Activated CD4-positive, alpha-beta T cell treated with anti-CD3 and anti-CD28 coated beads for 36 hours (primary cell): ENCODE data around the gene SLC5A1. TPM values are rescaled to one million over a fixed set of nuclear protein-coding genes. Genes with fewer than 3 reads are reported as not detected.

Source experiments
- ATAC-seq: fragments of 200-7000 bp; cut with Tn5 transposase; one replicate; pipeline ENCODE4 v1.10.0; 2021; ENCODE audit warnings: mild to moderate bottlenecking, moderate library complexity
- CTCF ChIA-PET: fragments of 350-600 bp; sonication (Branson Sonifier 250); formaldehyde crosslinking; loops from one replicate; lab custom pipeline; 2021; ENCODE audit warnings: antibody characterized with exemption; lab: Charles Lee
- POLR2A ChIA-PET: fragments of 350-600 bp; sonication (Branson Sonifier 250); formaldehyde crosslinking; loops from one replicate; lab custom pipeline; 2021; ENCODE audit warnings: antibody characterized with exemption, inconsistent platforms; lab: Charles Lee
- DNase-seq: peaks from one replicate; pipeline ENCODE4 v3.0.0-alpha.2; 2020
- H3K27ac Mint-ChIP-seq: one replicate; pipeline ENCODE4 v1.8.0; 2021; ENCODE audit warnings: mixed read lengths
- H3K27me3 Mint-ChIP-seq: one replicate; pipeline ENCODE4 v1.8.0; 2021; ENCODE audit warnings: mixed read lengths
- H3K36me3 Mint-ChIP-seq: one replicate; pipeline ENCODE4 v1.8.0; 2021; ENCODE audit warnings: low read depth, mixed read lengths
- H3K4me1 Mint-ChIP-seq: one replicate; pipeline ENCODE4 v1.8.0; 2021; ENCODE audit warnings: mixed read lengths
- H3K4me3 Mint-ChIP-seq: one replicate; pipeline ENCODE4 v1.8.0; 2021; ENCODE audit warnings: mild to moderate bottlenecking, moderate library complexity, mixed read lengths
- H3K9me3 Mint-ChIP-seq: one replicate; pipeline ENCODE4 v1.8.0; 2021; ENCODE audit warnings: low read depth, mixed read lengths
- intact Hi-C, 2 experiments: fragments of 100-400 bp; cut with DNase I in 1 of 2; cut with micrococcal nuclease in 1 of 2; formaldehyde crosslinking; loops; one replicate each; pipeline versions ENCODE4 v1.14.2 to v1.15.1; 2022 to 2024; cut with DNase I, micrococcal nuclease
- total RNA-seq, 2 experiments: library from RNA; stranded (reverse); gene quantifications; one replicate each; pipeline ENCODE4 v1.2.3, GENCODE V29; 2021

Gene SLC5A1
- total RNA-seq, 2 experiments from 2014 or later, result not detected

GRCh38 chr22:32052244-32052643, 9.2 kb downstream of the SLC5A1 start:
- Mint-ChIP-seq H3K9me3 (no peaks in the 10 kb centered on the region), H3K27ac (no peak overlapping the region), H3K36me3 (no peaks in the 10 kb centered on the region), H3K4me1 (peaks cover 18% of the 10 kb centered on the region), H3K27me3 (peaks cover 44% of the 10 kb centered on the region), H3K4me3 (no peak overlapping the region)
- ATAC-seq (no peak), DNase-seq (no peak)
- intact Hi-C loops, result no loop called here
- ChIA-PET POLR2A (interaction anchor here (1.2 kb wide), 1 partner anchor 423 kb away, joined by 5 read pairs; the partner anchor contains the start of gene FBXO7), CTCF (no interaction called here)

- H3K4me1 Mint-ChIP-seq, result peaks cover 18% of the 10 kb centered on the region
- intact Hi-C loops, result no loop called here
- no peaks in the 10 kb centered on the region for H3K36me3 Mint-ChIP-seq
- peaks cover 43% of the 10 kb centered on the region for H3K27me3 Mint-ChIP-seq
- CTCF ChIA-PET, result interaction anchor here (1.1 kb wide), 2 partner anchors 26 to 83 kb away, joined by 3 to 4 read pairs; no protein-coding TSS in a partner anchor
- ATAC-seq, result no peak
- POLR2A ChIA-PET, result interaction anchor here (0.6 kb wide), 1 partner anchor 117 kb away, joined by 4 read pairs; no protein-coding TSS in a partner anchor
- H3K9me3 Mint-ChIP-seq, result no peaks in the 10 kb centered on the region
- no peak overlapping the region for H3K27ac Mint-ChIP-seq
- DNase-seq, result no peak
- no peak overlapping the region for H3K4me3 Mint-ChIP-seq
Measured at GRCh38 chr22:32052936-32053791, 10.1 kb downstream of the SLC5A1 start.

GRCh38 chr22:32055069-32055468, 12.0 kb downstream of the SLC5A1 start:
- Mint-ChIP-seq H3K9me3 (no peaks in the 10 kb centered on the region), H3K27ac (no peak overlapping the region), H3K27me3 (peaks cover 39% of the 10 kb centered on the region), H3K36me3 (no peaks in the 10 kb centered on the region), H3K4me1 (peaks cover 18% of the 10 kb centered on the region), H3K4me3 (no peak overlapping the region)
- ChIA-PET POLR2A (no interaction called here), CTCF (interaction anchor here (0.7 kb wide), 1 partner anchor 8 kb away, joined by 3 read pairs; no protein-coding TSS in a partner anchor)
- ATAC-seq (no peak), DNase-seq (no peak)
- intact Hi-C loops, result no loop called here

- Mint-ChIP-seq H3K4me1 (no peaks in the 10 kb centered on the region), H3K27ac (no peak overlapping the region), H3K36me3 (no peaks in the 10 kb centered on the region), H3K27me3 (peaks cover 35% of the 10 kb centered on the region), H3K9me3 (no peaks in the 10 kb centered on the region), H3K4me3 (no peak overlapping the region)
- DNase-seq, result no peak
- ChIA-PET CTCF (no interaction called here), POLR2A (interaction anchor here (0.5 kb wide), 1 partner anchor 11 kb away, joined by 4 read pairs; no protein-coding TSS in a partner anchor)
- no peak for ATAC-seq
- intact Hi-C loops, result no loop called here
Measured at GRCh38 chr22:32058656-32059260, 15.7 kb downstream of the SLC5A1 start.

GRCh38 chr22:32059426-32059825, 16.4 kb downstream of the SLC5A1 start:
- ChIA-PET POLR2A (interaction anchor here (0.6 kb wide), 2 partner anchors 34 to 372 kb away, joined by 3 read pairs; no protein-coding TSS in a partner anchor), CTCF (no interaction called here)
- no peaks in the 10 kb centered on the region for H3K36me3 Mint-ChIP-seq
- DNase-seq (no peak), ATAC-seq (no peak)
- no peaks in the 10 kb centered on the region for H3K9me3 Mint-ChIP-seq
- H3K27me3 Mint-ChIP-seq, result peaks cover 32% of the 10 kb centered on the region
- H3K4me3 Mint-ChIP-seq, result no peak overlapping the region
- intact Hi-C loops, result no loop called here
- no peak overlapping the region for H3K27ac Mint-ChIP-seq
- no peaks in the 10 kb centered on the region for H3K4me1 Mint-ChIP-seq

GRCh38 chr22:32063701-32064100, 20.6 kb downstream of the SLC5A1 start:
- peaks cover 33% of the 10 kb centered on the region for H3K27me3 Mint-ChIP-seq

GRCh38 chr22:32066820-32067219, 23.8 kb downstream of the SLC5A1 start:
- POLR2A ChIA-PET, result no interaction called here
- H3K36me3 Mint-ChIP-seq, result no peaks in the 10 kb centered on the region
- peaks cover 29% of the 10 kb centered on the region for H3K27me3 Mint-ChIP-seq
- no peak overlapping the region for H3K27ac Mint-ChIP-seq
- no peaks in the 10 kb centered on the region for H3K4me1 Mint-ChIP-seq
- no peak for ATAC-seq
- H3K4me3 Mint-ChIP-seq, result no peak overlapping the region
- intact Hi-C loops, result no loop called here
- CTCF ChIA-PET, result interaction anchor here (0.6 kb wide), 1 partner anchor 16 kb away, joined by 4 read pairs; no protein-coding TSS in a partner anchor
- DNase-seq, result no peak
- H3K9me3 Mint-ChIP-seq, result no peaks in the 10 kb centered on the region

More at GRCh38 chr22:32063701-32064100, 20.6 kb downstream of the SLC5A1 start:
- ChIA-PET CTCF (interaction anchor here (0.6 to 1.2 kb wide), 2 partner anchors 9 to 93 kb away, joined by 3 read pairs; no protein-coding TSS in a partner anchor), POLR2A (no interaction called here)
- ATAC-seq (no peak), DNase-seq (no peak)
- no peaks in the 10 kb centered on the region for H3K9me3 Mint-ChIP-seq
- no peaks in the 10 kb centered on the region for H3K4me1 Mint-ChIP-seq
- H3K36me3 Mint-ChIP-seq, result no peaks in the 10 kb centered on the region
- no peak overlapping the region for H3K4me3 Mint-ChIP-seq
- intact Hi-C loops, result no loop called here
- H3K27ac Mint-ChIP-seq, result no peak overlapping the region

GRCh38 chr22:32067613-32068012, 24.6 kb downstream of the SLC5A1 start:
- H3K27ac Mint-ChIP-seq, result no peak overlapping the region
- ATAC-seq, result no peak
- H3K4me1 Mint-ChIP-seq, result no peaks in the 10 kb centered on the region
- DNase-seq, result no peak
- intact Hi-C loops, result no loop called here
- POLR2A ChIA-PET, result no interaction called here
- CTCF ChIA-PET, result interaction anchor here (0.6 to 0.8 kb wide), 3 partner anchors 9 to 1177 kb away, joined by 3 read pairs; no protein-coding TSS in a partner anchor
- no peak overlapping the region for H3K4me3 Mint-ChIP-seq
- H3K9me3 Mint-ChIP-seq, result no peaks in the 10 kb centered on the region
- H3K27me3 Mint-ChIP-seq, result peaks cover 26% of the 10 kb centered on the region
- H3K36me3 Mint-ChIP-seq, result no peaks in the 10 kb centered on the region

- ChIA-PET CTCF (interaction anchor here (0.7 kb wide), 1 partner anchor 91 kb away, joined by 3 read pairs; no protein-coding TSS in a partner anchor), POLR2A (interaction anchor here (0.7 kb wide), 1 partner anchor 11 kb away, joined by 4 read pairs; no protein-coding TSS in a partner anchor)
- Mint-ChIP-seq H3K36me3 (no peaks in the 10 kb centered on the region), H3K4me1 (no peaks in the 10 kb centered on the region), H3K27ac (no peak overlapping the region), H3K27me3 (peaks cover 32% of the 10 kb centered on the region), H3K4me3 (no peak overlapping the region), H3K9me3 (no peaks in the 10 kb centered on the region)
- DNase-seq (no peak), ATAC-seq (no peak)
- intact Hi-C loops, result no loop called here
Measured at GRCh38 chr22:32069579-32070372, 26.7 kb downstream of the SLC5A1 start.

- H3K36me3 Mint-ChIP-seq, result no peaks in the 10 kb centered on the region
- no peaks in the 10 kb centered on the region for H3K4me1 Mint-ChIP-seq
- H3K27me3 Mint-ChIP-seq, result peaks cover 33% of the 10 kb centered on the region
- H3K27ac Mint-ChIP-seq, result no peak overlapping the region
- ChIA-PET POLR2A (no interaction called here), CTCF (no interaction called here)
- H3K4me3 Mint-ChIP-seq, result no peak overlapping the region
- ATAC-seq (no peak), DNase-seq (no peak)
- H3K9me3 Mint-ChIP-seq, result no peaks in the 10 kb centered on the region
- intact Hi-C loops, result no loop called here
Measured at GRCh38 chr22:32073262-32073661, 30.2 kb downstream of the SLC5A1 start.
